Right cardiac atrium (tissue), 5 donors: Measurements from ENCODE around the gene RAB36. TPM values are rescaled to one million over a fixed set of nuclear protein-coding genes. Genes with fewer than 3 reads are reported as not detected.

ENCODE experiments used
- ATAC-seq, 2 donors: fragments of 200-7000 bp; cut with Tn5 transposase; one replicate each; pipeline versions ENCODE4 v1.8.0 to v1.9.1; 2020; ENCODE audit warnings: moderate library complexity in 2 of 2, mild to moderate bottlenecking in 1 of 2
- DNase-seq, 3 donors: peaks; one replicate each; pipeline ENCODE4 v3.0.0-alpha.2; 2020
- H3K27ac ChIP-seq: one replicate; pipeline ENCODE4 v1.5.1; 2013; ENCODE audit warnings: mild to moderate bottlenecking, low read length, control low read depth, moderate library complexity
- H3K27me3 ChIP-seq: one replicate; pipeline ENCODE4 v1.6.1; 2013; ENCODE audit not compliant: control insufficient read depth, insufficient read depth
- H3K4me1 ChIP-seq: one replicate; pipeline ENCODE4 v1.6.1; 2013; ENCODE audit warnings: low read length; ENCODE audit not compliant: control insufficient read depth, insufficient read depth
- H3K4me3 ChIP-seq: one replicate; pipeline ENCODE4 v1.5.1; 2013; ENCODE audit warnings: low read length, control low read depth
- H3K9me3 ChIP-seq: one replicate; pipeline ENCODE4 v1.6.1; 2013; ENCODE audit warnings: low read length; ENCODE audit not compliant: control insufficient read depth
- WGBS: extraction: QIAGEN DNeasy Blood & Tissue Kit; methylation state at CpG from one replicate; pipeline ENCODE4 v1.1.7; 2013; 5-methylcytosine and 5-hydroxymethylcytosine counted together
- intact Hi-C, 4 donors: fragments of 100-400 bp; cut with DNase I; formaldehyde crosslinking; loops; one replicate each; pipeline versions ENCODE4 v1.11.0 to v1.14.0; 2022 to 2023
- polyA plus RNA-seq: library from polyadenylated mRNA; stranded (reverse); fragments of 200-250 nt; gene quantifications from one replicate; pipeline ENCODE4 v1.2.3, GENCODE V29; 2013
- total RNA-seq, 4 donors: library from RNA; stranded (reverse); fragmentation: NEBNext Ultra II Directional; extraction: Animal tissue kit (Norgen Biotek cat#: 25700); gene quantifications; one replicate each; pipeline ENCODE4 v1.2.1, GENCODE V29; 2021
- donor health status: healthy with polysubstance abuse.
- donor health status: DM: no; HTN: yes; CAD: no.
- donor health status: DM: no; HTN: no; CAD: no.
- donor health status: DM: no; HTN: yes; CAD: no; lungs with severe emphysema.
- donor health status: DM: yes; HTN: yes; CAD: no.

Gene RAB36
- total and polyA plus RNA-seq, 5 donors: 0.59 to 2.7 (median 1.4) TPM

- 68% methylated on average over 11 of the region's 11 CpGs for WGBS
- Histone ChIP-seq H3K9me3 (no peaks in the 10 kb centered on the region), H3K27me3 (no peaks in the 10 kb centered on the region), H3K4me1 (no peaks in the 10 kb centered on the region), H3K4me3 (no peak overlapping the region), H3K27ac (no peak overlapping the region)
- ATAC-seq: no peak
- peak in 1 of 3 donors; percentile 2 for DNase-seq
- intact Hi-C loops: no loop called here
These were observed 18.8 kb downstream of the RAB36 start for GRCh38 chr22:23164091-23164490.

- H3K9me3 ChIP-seq: no peaks in the 10 kb centered on the region
- no peak overlapping the region for H3K27ac ChIP-seq
- intact Hi-C loops: no loop called here
- no peaks in the 10 kb centered on the region for H3K27me3 ChIP-seq
- H3K4me1 ChIP-seq: no peaks in the 10 kb centered on the region
- H3K4me3 ChIP-seq: no peak overlapping the region
- WGBS: 82% methylated on average over 6 of the region's 6 CpGs
- no peak for ATAC-seq
- peak in 1 of 3 donors; percentile 6 for DNase-seq
These were observed 21.0 kb downstream of the RAB36 start for GRCh38 chr22:23166042-23166831.

- Histone ChIP-seq H3K4me3 (no peak overlapping the region), H3K27me3 (no peaks in the 10 kb centered on the region), H3K9me3 (no peaks in the 10 kb centered on the region), H3K27ac (no peak overlapping the region), H3K4me1 (no peaks in the 10 kb centered on the region)
- ATAC-seq (no peak), DNase-seq (no peak)
- intact Hi-C loops: no loop called here
- 77% methylated on average over 10 of the region's 10 CpGs for WGBS
These were observed 21.8 kb downstream of the RAB36 start for GRCh38 chr22:23166841-23167616.

GRCh38 chr22:23168391-23169042 lies 23.2 kb downstream of the RAB36 start:
- WGBS: 92% methylated on average over 9 of the region's 9 CpGs
- Histone ChIP-seq H3K27me3 (no peaks in the 10 kb centered on the region), H3K4me3 (no peak overlapping the region), H3K4me1 (no peaks in the 10 kb centered on the region), H3K27ac (no peak overlapping the region), H3K9me3 (no peaks in the 10 kb centered on the region)
- intact Hi-C loops: no loop called here
- no peak for DNase-seq
- ATAC-seq: no peak

GRCh38 chr22:23169043-23169406 lies 23.7 kb downstream of the RAB36 start:
- Histone ChIP-seq H3K27me3 (no peaks in the 10 kb centered on the region), H3K9me3 (no peaks in the 10 kb centered on the region), H3K4me1 (peaks cover under 1% of the 10 kb centered on the region), H3K27ac (no peak overlapping the region), H3K4me3 (no peak overlapping the region)
- intact Hi-C loops: no loop called here
- no peak for DNase-seq
- 93% methylated on average over 4 of the region's 4 CpGs for WGBS
- no peak for ATAC-seq

- Histone ChIP-seq H3K9me3 (no peaks in the 10 kb centered on the region), H3K27ac (no peak overlapping the region), H3K4me3 (no peak overlapping the region), H3K27me3 (no peaks in the 10 kb centered on the region), H3K4me1 (peaks cover 8% of the 10 kb centered on the region)
- intact Hi-C loops: loop anchor here in 2 of 4 donors (5.0 to 10.0 kb wide), 2 partner anchors 209 to 211 kb away; no protein-coding TSS in a partner anchor
- WGBS: 93% methylated on average over 10 of the region's 10 CpGs
- DNase-seq (no peak), ATAC-seq (no peak)
These were observed 30.8 kb downstream of the RAB36 start for GRCh38 chr22:23175817-23176644.

- Histone ChIP-seq H3K9me3 (no peaks in the 10 kb centered on the region), H3K27me3 (no peaks in the 10 kb centered on the region), H3K4me1 (peaks cover 8% of the 10 kb centered on the region), H3K27ac (no peak overlapping the region), H3K4me3 (no peak overlapping the region)
- WGBS: 96% methylated on average over 9 of the region's 9 CpGs
- ATAC-seq (no peak), DNase-seq (no peak)
- intact Hi-C loops: loop anchor here in 2 of 4 donors (5.0 to 10.0 kb wide), 2 partner anchors 208 to 211 kb away; no protein-coding TSS in a partner anchor
These were observed 31.4 kb downstream of the RAB36 start for GRCh38 chr22:23176645-23177027.

GRCh38 chr22:23177197-23177596 lies 31.9 kb downstream of the RAB36 start:
- DNase-seq (no peak), ATAC-seq (no peak)
- 83% methylated on average over 4 of the region's 4 CpGs for WGBS

GRCh38 chr22:23178512-23179254 lies 33.4 kb downstream of the RAB36 start:
- 29% methylated on average over 9 of the region's 9 CpGs for WGBS
- Histone ChIP-seq H3K4me1 (peaks cover 8% of the 10 kb centered on the region), H3K4me3 (no peak overlapping the region), H3K9me3 (no peaks in the 10 kb centered on the region), H3K27me3 (no peaks in the 10 kb centered on the region), H3K27ac (no peak overlapping the region)
- intact Hi-C loops: loop anchor here (1.0 to 10.0 kb wide), 5 partner anchors 102 to 209 kb away; no protein-coding TSS in a partner anchor
- ATAC-seq: peak; percentile 56 to 63
- DNase-seq: peak; percentile 73 to 87 (median 86)

More at GRCh38 chr22:23177197-23177596, 31.9 kb downstream of the RAB36 start:
- intact Hi-C loops: loop anchor here in 2 of 4 donors (5.0 to 10.0 kb wide), 2 partner anchors 208 to 210 kb away; no protein-coding TSS in a partner anchor
- Histone ChIP-seq H3K4me1 (peaks cover 8% of the 10 kb centered on the region), H3K9me3 (no peaks in the 10 kb centered on the region), H3K27ac (no peak overlapping the region), H3K27me3 (no peaks in the 10 kb centered on the region), H3K4me3 (no peak overlapping the region)
